C1 segment of cervical spinal cord (tissue), 14 donors: ENCODE data around the gene MYOCD.

Source experiments
- DNase-seq, 14 donors: peaks; one replicate each; lab custom pipeline; 2025; lab: John Stamatoyannopoulos, UW

Gene MYOCD

GRCh38 chr17:12641084-12641483 is 24.6 kb upstream of the MYOCD start:
- no peak for DNase-seq

- DNase-seq: no peak
These were observed 23.7 kb upstream of the MYOCD start for GRCh38 chr17:12642034-12642433.

GRCh38 chr17:12643822-12644221 is 21.9 kb upstream of the MYOCD start:
- no peak for DNase-seq

GRCh38 chr17:12644623-12645022 is 21.1 kb upstream of the MYOCD start:
- DNase-seq: no peak

- DNase-seq: no peak
These were observed 18.8 kb upstream of the MYOCD start for GRCh38 chr17:12646761-12647422.

- no peak for DNase-seq
These were observed 17.2 kb upstream of the MYOCD start for GRCh38 chr17:12648498-12648897.

- DNase-seq: no peak
These were observed 9.8 kb upstream of the MYOCD start for GRCh38 chr17:12655936-12656335.

- DNase-seq: no peak
These were observed 9.3 kb upstream of the MYOCD start for GRCh38 chr17:12656354-12656753.

- DNase-seq: no peak
These were observed 6.2 kb upstream of the MYOCD start for GRCh38 chr17:12659500-12659899.

- no peak for DNase-seq
These were observed 1.4 kb upstream of the MYOCD start for GRCh38 chr17:12664252-12664651.

GRCh38 chr17:12664894-12665262 is 812 bp upstream of the MYOCD start:
- no peak for DNase-seq

- DNase-seq: no peak
These were observed 1.0 kb downstream of the MYOCD start for GRCh38 chr17:12666718-12667117.

GRCh38 chr17:12667299-12667958 is 1.7 kb downstream of the MYOCD start:
- peak in 2 of 14 donors; percentile 2 to 4 for DNase-seq

- no peak for DNase-seq
These were observed 6.2 kb downstream of the MYOCD start for GRCh38 chr17:12671906-12672305.

- no peak for DNase-seq
These were observed 7.3 kb downstream of the MYOCD start for GRCh38 chr17:12672947-12673346.

- DNase-seq: no peak
These were observed 8.1 kb downstream of the MYOCD start for GRCh38 chr17:12673788-12674187.

GRCh38 chr17:12680407-12680897 is 14.8 kb downstream of the MYOCD start:
- no peak for DNase-seq

GRCh38 chr17:12680993-12681392 is 15.3 kb downstream of the MYOCD start:
- DNase-seq: no peak

- no peak for DNase-seq
These were observed 17.6 kb downstream of the MYOCD start for GRCh38 chr17:12683299-12683698.

GRCh38 chr17:12686486-12686885 is 20.8 kb downstream of the MYOCD start:
- no peak for DNase-seq

- no peak for DNase-seq
These were observed 22.7 kb downstream of the MYOCD start for GRCh38 chr17:12688382-12688781.

- DNase-seq: no peak
These were observed 25.5 kb downstream of the MYOCD start for GRCh38 chr17:12691173-12691572.

GRCh38 chr17:12693640-12694039 is 27.9 kb downstream of the MYOCD start:
- no peak for DNase-seq
